NB4 (cell line): ENCODE results near the gene ACACA.
A peak's percentile ranks its signal among the peaks of the same experiment; 100 is the strongest.

Source experiments
- DNase-seq: peaks from one replicate; pipeline ENCODE4 v3.0.0; 2010; ENCODE audit warnings: low read depth
- H3K4me3 ChIP-seq: one replicate; pipeline ENCODE4 v1.5.1; 2011; ENCODE audit warnings: mild to moderate bottlenecking, low read depth, low read length, moderate library complexity
- CTCF ChIP-seq: IDR thresholded peaks from one replicate; pipeline ENCODE4 v1.5.1; 2012; ENCODE audit warnings: low read depth, low read length
- MAX ChIP-seq: IDR thresholded peaks from 2 replicates; pipeline ENCODE4 v1.6.1; 2011; ENCODE audit warnings: low read depth, low read length
- MYC ChIP-seq: IDR thresholded peaks from 2 replicates; pipeline ENCODE4 v1.6.1; 2011; ENCODE audit warnings: low read depth, low read length
- POLR2A ChIP-seq: IDR thresholded peaks from 2 replicates; pipeline ENCODE4 v1.6.1; 2011; ENCODE audit warnings: mild to moderate bottlenecking; ENCODE audit not compliant: insufficient read length; ENCODE audit errors: extremely low read depth

The ACACA gene

DNA sequence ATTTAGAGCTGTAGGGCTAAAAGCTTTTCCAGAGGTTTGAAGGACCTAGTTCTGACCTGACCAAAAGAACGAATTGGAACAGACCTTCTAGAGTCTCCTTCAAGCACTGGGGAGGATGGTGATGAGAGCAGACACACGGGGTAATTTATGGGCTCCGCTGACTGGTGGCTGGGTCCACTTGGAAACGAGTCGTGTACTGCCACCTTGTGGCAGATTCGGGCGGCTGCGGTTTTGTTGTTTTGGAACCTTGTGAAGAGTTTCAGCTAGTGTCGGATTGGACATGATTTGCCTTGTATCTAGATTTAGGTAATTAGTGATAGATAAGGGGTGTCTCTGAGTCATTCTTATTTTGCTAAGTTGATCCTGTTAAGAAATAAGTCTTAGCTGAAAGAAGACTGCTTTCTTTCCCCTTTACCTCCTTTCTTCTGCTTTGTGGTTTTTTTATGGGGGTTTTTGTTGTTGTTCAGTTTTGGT is 359.0 kb downstream of the ACACA start:
- peak; percentile 85 for DNase-seq
- TF ChIP-seq MYC (no peak), POLR2A (no peak), MAX (0 out of 2 replicates have a peak, but pooled peaks have one; percentile 40), CTCF (peak; percentile 92)
- H3K4me3 ChIP-seq, result no peak overlapping the region

GRCh38 chr17:37045351-37045922 is 361.2 kb downstream of the ACACA start:
- no peak overlapping the region for H3K4me3 ChIP-seq
- TF ChIP-seq CTCF (no peak), MAX (no peak), MYC (no peak), POLR2A (no peak)
- DNase-seq, result peak; percentile 21

- TF ChIP-seq POLR2A (no peak), MYC (no peak)
- DNase-seq, result no peak
- no peak overlapping the region for H3K4me3 ChIP-seq
Measured at GRCh38 chr17:37043201-37043600, 363.4 kb downstream of the ACACA start.

GRCh38 chr17:37041932-37042331 is 364.7 kb downstream of the ACACA start:
- TF ChIP-seq POLR2A, result no peak
- no peak for TF ChIP-seq CTCF
- TF ChIP-seq MAX, result no peak
- no peak for TF ChIP-seq MYC
- no peak for DNase-seq
- H3K4me3 ChIP-seq, result no peak overlapping the region

DNA sequence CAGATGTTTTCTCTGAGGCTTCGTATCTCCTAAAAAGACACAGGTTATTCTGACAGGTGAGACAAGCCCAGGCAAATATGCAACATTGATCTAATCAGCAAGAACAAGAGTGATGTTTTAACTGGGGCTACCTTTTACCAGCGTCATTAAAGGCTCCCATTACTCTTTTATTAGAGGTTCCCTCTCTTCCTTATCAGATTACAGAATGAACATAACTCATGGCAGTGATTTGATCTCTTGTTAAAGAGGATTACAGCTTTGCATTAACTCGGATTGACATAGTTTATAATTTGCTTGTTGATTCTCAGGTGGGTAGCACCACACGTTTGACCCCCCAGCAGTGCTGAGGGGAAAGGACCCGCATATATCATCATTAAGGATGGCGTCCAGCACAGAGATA is 367.4 kb downstream of the ACACA start:
- no peak for DNase-seq
- TF ChIP-seq MYC (no peak), CTCF (no peak), MAX (no peak)

DNA sequence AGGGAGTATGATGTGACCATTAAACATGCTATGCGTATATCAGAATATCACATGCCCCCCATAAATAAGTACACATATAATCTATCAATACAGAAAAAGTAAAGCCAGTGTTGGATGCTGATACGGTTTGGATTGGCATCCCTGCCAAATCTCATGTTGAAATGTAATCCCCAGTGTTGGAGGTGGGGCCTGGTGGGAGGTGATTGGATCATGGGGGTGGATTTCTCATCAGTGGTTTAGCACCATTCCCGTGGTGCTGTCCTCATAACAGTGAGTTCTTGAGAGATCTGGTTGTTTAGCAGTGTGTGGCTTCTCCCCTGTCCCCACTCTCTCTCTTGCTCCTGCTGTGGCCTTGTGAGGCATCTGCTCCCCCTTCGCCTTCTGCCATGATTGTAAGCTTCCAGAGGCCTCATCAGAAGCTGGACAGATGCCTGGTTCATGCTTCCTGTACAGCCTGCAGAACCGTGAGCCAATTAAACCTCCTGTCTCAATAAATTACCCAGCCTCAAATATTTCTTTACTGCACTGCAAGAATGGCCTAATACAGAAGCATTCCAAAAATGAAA is 369.0 kb downstream of the ACACA start:
- no peak for DNase-seq
- no peak overlapping the region for H3K4me3 ChIP-seq
- TF ChIP-seq MYC (no peak), POLR2A (no peak), CTCF (no peak), MAX (no peak)

More for the DNA sequence above, 367.4 kb downstream of the ACACA start:
- no peak overlapping the region for H3K4me3 ChIP-seq
